KOPT-K1 (cell line): ENCODE results near the gene SRA1.

Source experiments
- H3K27ac ChIP-seq: fragments of 200-600 bp; sonication (generic); 2 replicates; pipeline ENCODE4 v1.5.1; 2016; ENCODE audit warnings: antibody characterized with exemption, mild to moderate bottlenecking, low read depth, low read length; ENCODE audit not compliant: poor library complexity, severe bottlenecking
- H3K36me3 ChIP-seq: fragments of 200-600 bp; sonication (generic); 2 replicates; pipeline ENCODE4 v1.5.1; 2017; ENCODE audit warnings: antibody characterized with exemption, mild to moderate bottlenecking, low read length, moderate library complexity; ENCODE audit not compliant: insufficient read depth
- H3K9me3 ChIP-seq: fragments of 200-600 bp; sonication (generic); 2 replicates; pipeline ENCODE4 v1.5.1; 2017; ENCODE audit warnings: antibody characterized with exemption, low read length, mild to moderate bottlenecking; ENCODE audit not compliant: insufficient read depth, poor library complexity, severe bottlenecking

Gene SRA1

GRCh38 chr5:140549237-140550144 lies 7.8 kb downstream of the SRA1 start:
- peak overlapping the region; percentile 71 for H3K27ac ChIP-seq
- peaks cover 88% of the 10 kb centered on the region for H3K36me3 ChIP-seq
- no peaks in the 10 kb centered on the region for H3K9me3 ChIP-seq

- no peaks in the 10 kb centered on the region for H3K9me3 ChIP-seq
- H3K27ac ChIP-seq = peak overlapping the region; percentile 71
- H3K36me3 ChIP-seq = peaks cover 88% of the 10 kb centered on the region
These were observed 8.5 kb downstream of the SRA1 start for GRCh38 chr5:140548791-140549190.

- Histone ChIP-seq H3K36me3 (peaks cover 88% of the 10 kb centered on the region), H3K27ac (peak overlapping the region; percentile 71), H3K9me3 (no peaks in the 10 kb centered on the region)
These were observed 9.0 kb downstream of the SRA1 start for GRCh38 chr5:140548300-140548688.

- Histone ChIP-seq H3K27ac (peak within 1 kb of the TSS; percentile 71), H3K9me3 (no peaks in the 10 kb centered on the region), H3K36me3 (peaks cover 86% of the 10 kb centered on the region)
These were observed 9.6 kb downstream of the SRA1 start, which contains the start of gene EIF4EBP3 for GRCh38 chr5:140547508-140548299. Gene EIF4EBP3 (plus strand): TSS chr5:140547662. CDS start chr5:140547738, 76 bp downstream.

- H3K27ac ChIP-seq = peak overlapping the region; percentile 71
- H3K36me3 ChIP-seq = peaks cover 86% of the 10 kb centered on the region
These were observed 10.3 kb downstream of the SRA1 start for GRCh38 chr5:140546851-140547507.

GRCh38 chr5:140545606-140546005 lies 11.7 kb downstream of the SRA1 start:
- Histone ChIP-seq H3K27ac (no peak overlapping the region), H3K36me3 (peaks cover 86% of the 10 kb centered on the region), H3K9me3 (no peaks in the 10 kb centered on the region)

More at GRCh38 chr5:140546851-140547507, 10.3 kb downstream of the SRA1 start:
- H3K9me3 ChIP-seq = no peaks in the 10 kb centered on the region

- H3K9me3 ChIP-seq = no peaks in the 10 kb centered on the region
- H3K27ac ChIP-seq = no peak overlapping the region
- H3K36me3 ChIP-seq = peaks cover 86% of the 10 kb centered on the region
These were observed 12.3 kb downstream of the SRA1 start for GRCh38 chr5:140544986-140545385.

GRCh38 chr5:140542972-140543371 lies 14.3 kb downstream of the SRA1 start:
- Histone ChIP-seq H3K36me3 (peaks cover 88% of the 10 kb centered on the region), H3K9me3 (no peaks in the 10 kb centered on the region), H3K27ac (no peak overlapping the region)

- no peaks in the 10 kb centered on the region for H3K9me3 ChIP-seq
- peaks cover 97% of the 10 kb centered on the region for H3K36me3 ChIP-seq
- no peak overlapping the region for H3K27ac ChIP-seq
These were observed 17.0 kb downstream of the SRA1 start for GRCh38 chr5:140540227-140540626.

- Histone ChIP-seq H3K9me3 (no peaks in the 10 kb centered on the region), H3K27ac (no peak overlapping the region), H3K36me3 (peaks cover 78% of the 10 kb centered on the region)
These were observed 33.3 kb downstream of the SRA1 start for GRCh38 chr5:140524003-140524402.

GRCh38 chr5:140513124-140513523 lies 44.1 kb downstream of the SRA1 start:
- Histone ChIP-seq H3K36me3 (peaks cover 76% of the 10 kb centered on the region), H3K27ac (no peak overlapping the region), H3K9me3 (no peaks in the 10 kb centered on the region)

- H3K9me3 ChIP-seq = no peaks in the 10 kb centered on the region
- no peak overlapping the region for H3K27ac ChIP-seq
- H3K36me3 ChIP-seq = peaks cover 100% of the 10 kb centered on the region
These were observed 47.4 kb downstream of the SRA1 start for GRCh38 chr5:140509898-140510297.

GRCh38 chr5:140502834-140503233 lies 54.4 kb downstream of the SRA1 start:
- no peak overlapping the region for H3K27ac ChIP-seq
- H3K36me3 ChIP-seq = peaks cover 82% of the 10 kb centered on the region
- H3K9me3 ChIP-seq = no peaks in the 10 kb centered on the region
